ENCODE measurements around the gene PDE6B.

Gene PDE6B

GRCh38 chr4:661881-662761 is 36.7 kb downstream of the PDE6B start:
- no peak for TF ChIP-seq CTCF (IDR thresholded peaks at IDR 0.05; ENCODE audit: extremely low read depth, insufficient read depth, missing control alignments)
- no peak for DNase-seq (ENCODE audit: low spot score)
- in situ Hi-C loops (cut with MboI; ENCODE audit: low pct_unique_long_range_greater_than_20kb, low sequenced_read_pairs, unreplicated experiment) = no loop called here

GRCh38 chr4:663046-663437 is 37.7 kb downstream of the PDE6B start:
- DNase-seq (ENCODE audit: low spot score) = no peak
- in situ Hi-C loops (cut with MboI; ENCODE audit: low pct_unique_long_range_greater_than_20kb, low sequenced_read_pairs, unreplicated experiment) = no loop called here
- TF ChIP-seq CTCF (IDR thresholded peaks at IDR 0.05; ENCODE audit: extremely low read depth, insufficient read depth, missing control alignments) = no peak

- no peak for TF ChIP-seq CTCF (IDR thresholded peaks at IDR 0.05; ENCODE audit: extremely low read depth, insufficient read depth, missing control alignments)
- peak; percentile 84 for DNase-seq (ENCODE audit: low spot score)
- in situ Hi-C loops (cut with MboI; ENCODE audit: low pct_unique_long_range_greater_than_20kb, low sequenced_read_pairs, unreplicated experiment) = no loop called here
Measured at GRCh38 chr4:663438-664428, 38.4 kb downstream of the PDE6B start.

GRCh38 chr4:664713-665231 is 39.4 kb downstream of the PDE6B start:
- no peak for TF ChIP-seq CTCF (IDR thresholded peaks at IDR 0.05; ENCODE audit: extremely low read depth, insufficient read depth, missing control alignments)
- no peak for DNase-seq (ENCODE audit: low spot score)
- in situ Hi-C loops (cut with MboI; ENCODE audit: low pct_unique_long_range_greater_than_20kb, low sequenced_read_pairs, unreplicated experiment) = no loop called here

GRCh38 chr4:665381-665750 is 40.0 kb downstream of the PDE6B start:
- in situ Hi-C loops (cut with MboI; ENCODE audit: low pct_unique_long_range_greater_than_20kb, low sequenced_read_pairs, unreplicated experiment) = no loop called here
- no peak for DNase-seq (ENCODE audit: low spot score)
- no peak for TF ChIP-seq CTCF (IDR thresholded peaks at IDR 0.05; ENCODE audit: extremely low read depth, insufficient read depth, missing control alignments)

- no peak for TF ChIP-seq CTCF (IDR thresholded peaks at IDR 0.05; ENCODE audit: extremely low read depth, insufficient read depth, missing control alignments)
- DNase-seq (ENCODE audit: low spot score) = no peak
- in situ Hi-C loops (cut with MboI; ENCODE audit: low pct_unique_long_range_greater_than_20kb, low sequenced_read_pairs, unreplicated experiment) = no loop called here
Measured at GRCh38 chr4:665751-666435, 40.5 kb downstream of the PDE6B start.
